Trophoblast cell (in vitro differentiated cells and primary cell): ENCODE data around the gene SRGAP3.
A peak's percentile ranks its signal among the peaks of the same experiment; 100 is the strongest.

ENCODE experiments used
- DNase-seq, 2 donors: peaks; one replicate each; pipeline ENCODE4 v3.0.0-alpha.2; 2016
- H2AFZ ChIP-seq: 2 replicates; pipeline ENCODE4 v1.6.1; 2013; ENCODE audit warnings: low read length, moderate library complexity, mild to moderate bottlenecking; ENCODE audit not compliant: insufficient read depth, poor library complexity
- H2AK5ac ChIP-seq: 2 replicates; pipeline ENCODE4 v1.6.1; 2013; ENCODE audit warnings: mild to moderate bottlenecking, low read length
- H2BK120ac ChIP-seq: 2 replicates; pipeline ENCODE4 v1.6.1; 2013; ENCODE audit warnings: low read length, mild to moderate bottlenecking, moderate library complexity; ENCODE audit not compliant: insufficient read depth, poor library complexity
- H2BK12ac ChIP-seq: 2 replicates; pipeline ENCODE4 v1.6.1; 2013; ENCODE audit warnings: mild to moderate bottlenecking, low read length, moderate library complexity
- H2BK5ac ChIP-seq: 2 replicates; pipeline ENCODE4 v1.6.1; 2013; ENCODE audit warnings: low read length, low read depth, moderate library complexity, mild to moderate bottlenecking; ENCODE audit not compliant: poor library complexity
- H3K14ac ChIP-seq: 2 replicates; pipeline ENCODE4 v1.6.1; 2013; ENCODE audit warnings: mild to moderate bottlenecking, low read length
- H3K18ac ChIP-seq: 2 replicates; pipeline ENCODE4 v1.6.1; 2013; ENCODE audit warnings: mild to moderate bottlenecking, low read length
- H3K23ac ChIP-seq: 2 replicates; pipeline ENCODE4 v1.6.1; 2013; ENCODE audit warnings: low read length
- H3K27ac ChIP-seq: 2 replicates; pipeline ENCODE4 v1.5.1; 2013; ENCODE audit warnings: low read depth, mild to moderate bottlenecking, inconsistent platforms, low read length, moderate library complexity
- H3K27me3 ChIP-seq: 2 replicates; pipeline ENCODE4 v1.6.1; 2013; ENCODE audit warnings: inconsistent platforms, mild to moderate bottlenecking, low read length, moderate library complexity; ENCODE audit not compliant: insufficient read depth
- H3K36me3 ChIP-seq, 2 experiments: 1 replicate in 1 of 2; 2 replicates in 1 of 2; pipeline ENCODE4 v1.6.1; 2013; ENCODE audit warnings: low read length in 2 of 2, mild to moderate bottlenecking in 2 of 2, moderate library complexity in 1 of 2; ENCODE audit not compliant: insufficient read depth in 2 of 2, control insufficient read depth in 1 of 2
- H3K4ac ChIP-seq: 2 replicates; pipeline ENCODE4 v1.6.1; 2013; ENCODE audit warnings: low read depth, mild to moderate bottlenecking, low read length, moderate library complexity
- H3K4me1 ChIP-seq, 2 experiments: 1 replicate in 1 of 2; 2 replicates in 1 of 2; pipeline ENCODE4 v1.6.1; 2013; ENCODE audit warnings: low read length in 2 of 2, mild to moderate bottlenecking in 2 of 2, moderate library complexity in 1 of 2; ENCODE audit not compliant: insufficient read depth in 2 of 2, control insufficient read depth in 1 of 2
- H3K4me2 ChIP-seq: 2 replicates; pipeline ENCODE4 v1.6.1; 2013; ENCODE audit warnings: inconsistent platforms, mild to moderate bottlenecking, low read length, moderate library complexity
- H3K4me3 ChIP-seq: 2 replicates; pipeline ENCODE4 v1.5.1; 2013; ENCODE audit warnings: mild to moderate bottlenecking, low read depth, low read length, inconsistent platforms
- H3K79me1 ChIP-seq: one replicate; pipeline ENCODE4 v1.6.1; 2013; ENCODE audit warnings: low read length
- H3K79me2 ChIP-seq: 2 replicates; pipeline ENCODE4 v1.6.1; 2013; ENCODE audit warnings: low read length, mild to moderate bottlenecking; ENCODE audit not compliant: control insufficient read depth, insufficient read depth, poor library complexity
- H3K9ac ChIP-seq: 2 replicates; pipeline ENCODE4 v1.6.1; 2013; ENCODE audit warnings: mild to moderate bottlenecking, low read length
- H3K9me3 ChIP-seq: 2 replicates; pipeline ENCODE4 v1.6.1; 2013; ENCODE audit warnings: low read depth, mild to moderate bottlenecking, control low read depth, inconsistent platforms, low read length; ENCODE audit not compliant: insufficient read depth
- H4K12ac ChIP-seq: 2 replicates; pipeline ENCODE4 v1.6.1; 2013; ENCODE audit warnings: low read depth, mild to moderate bottlenecking, low read length, moderate library complexity
- H4K8ac ChIP-seq: 2 replicates; pipeline ENCODE4 v1.6.1; 2013; ENCODE audit warnings: low read depth, mild to moderate bottlenecking, low read length, moderate library complexity
- H4K91ac ChIP-seq: one replicate; pipeline ENCODE4 v1.6.1; 2013; ENCODE audit warnings: low read depth, mild to moderate bottlenecking, low read length, moderate library complexity
- WGBS: extraction: QIAGEN DNeasy Blood & Tissue Kit; methylation state at CpG from one replicate; pipeline ENCODE4 v1.1.7; 2013; ENCODE audit warnings: missing lambda C conversion rate; ENCODE audit not compliant: insufficient read length, insufficient coverage; ENCODE audit errors: extremely low coverage; 5-methylcytosine and 5-hydroxymethylcytosine counted together

SRGAP3 gene

GRCh38 chr3:9255976-9256375 lies 6.5 kb upstream of the SRGAP3 start:
- Histone ChIP-seq H2BK12ac (no peak overlapping the region), H4K91ac (no peak overlapping the region), H2AK5ac (no peak overlapping the region), H3K36me3 (no peaks in the 10 kb centered on the region), H2BK120ac (no peak overlapping the region), H3K4me3 (no peak overlapping the region), H3K9ac (no peak overlapping the region), H4K8ac (no peak overlapping the region), H3K9me3 (no peaks in the 10 kb centered on the region), H3K14ac (no peak overlapping the region), H3K79me2 (no peaks in the 10 kb centered on the region), H3K18ac (no peak overlapping the region), H3K4ac (no peak overlapping the region), H2AFZ (no peak overlapping the region), H3K79me1 (peaks cover 1% of the 10 kb centered on the region), H3K27ac (no peak overlapping the region), H3K27me3 (no peaks in the 10 kb centered on the region), H3K4me2 (no peak overlapping the region), H3K23ac (no peak overlapping the region), H3K4me1 (no peaks in the 10 kb centered on the region), H2BK5ac (no peak overlapping the region), H4K12ac (no peak overlapping the region)
- no peak for DNase-seq
- WGBS: no CpG with 5 or more reads among the region's 4 CpGs

DNA sequence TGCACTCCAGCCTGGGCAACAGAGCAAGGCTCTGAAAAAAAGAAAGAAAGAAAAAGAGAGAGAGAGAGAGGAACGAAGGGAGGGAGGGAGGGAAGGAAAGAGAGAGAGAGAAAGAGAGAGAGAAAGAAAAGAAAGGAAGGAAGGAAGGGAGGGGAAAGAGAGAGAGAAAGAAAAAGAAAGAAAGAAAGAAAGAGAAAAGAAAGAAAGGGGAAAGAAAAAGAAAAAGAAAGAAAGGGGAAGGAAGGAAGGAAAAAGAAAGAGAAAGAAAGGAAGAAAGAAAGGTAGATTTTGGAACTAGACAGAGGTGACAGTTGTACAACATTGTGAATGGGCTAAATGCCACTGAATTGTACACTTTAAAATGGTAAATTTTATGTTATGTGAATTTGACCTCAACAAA lies 5.3 kb upstream of the SRGAP3 start:
- H3K18ac ChIP-seq: no peak overlapping the region

DNA sequence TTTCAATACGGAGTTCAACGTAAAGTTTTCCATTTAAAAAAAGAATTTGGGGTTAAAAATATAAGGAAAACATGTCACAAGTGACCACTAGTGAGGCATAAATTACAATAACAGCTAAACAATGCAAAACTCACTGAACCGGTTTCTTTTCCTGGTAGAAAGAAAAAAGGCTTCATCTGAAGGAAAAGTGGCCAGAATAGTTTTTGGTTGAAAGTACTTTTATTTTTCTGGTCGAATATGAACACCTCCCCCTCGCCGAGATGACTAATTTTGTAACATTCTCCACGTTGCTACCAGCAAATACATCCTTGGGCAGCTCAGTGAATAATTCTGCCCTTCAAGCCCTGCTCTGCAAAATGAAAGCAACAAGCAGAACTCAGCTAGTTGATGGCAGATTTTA lies 3.9 kb upstream of the SRGAP3 start:
- H3K4me1 ChIP-seq: peaks cover 2 to 5% of the 10 kb centered on the region in 2 experiments
- H3K27me3 ChIP-seq: no peaks in the 10 kb centered on the region
- no peak overlapping the region for H3K4me2 ChIP-seq
- H3K79me1 ChIP-seq: peaks cover 1% of the 10 kb centered on the region
- peak; percentile 82 to 95 for DNase-seq
- no peak overlapping the region for H2AK5ac ChIP-seq
- H3K9me3 ChIP-seq: no peaks in the 10 kb centered on the region
- H3K23ac ChIP-seq: no peak overlapping the region
- H3K4ac ChIP-seq: no peak overlapping the region
- no peak overlapping the region for H2BK120ac ChIP-seq
- H3K9ac ChIP-seq: no peak overlapping the region
- WGBS: no CpG with 5 or more reads among the region's 7 CpGs
- no peak overlapping the region for H3K18ac ChIP-seq
- H2BK5ac ChIP-seq: no peak overlapping the region
- no peaks in the 10 kb centered on the region for H3K79me2 ChIP-seq
- no peak overlapping the region for H2BK12ac ChIP-seq
- no peaks in the 10 kb centered on the region for H3K36me3 ChIP-seq
- no peak overlapping the region for H3K27ac ChIP-seq
- no peak overlapping the region for H4K91ac ChIP-seq
- no peak overlapping the region for H2AFZ ChIP-seq
- no peak overlapping the region for H4K8ac ChIP-seq
- H3K4me3 ChIP-seq: no peak overlapping the region
- H4K12ac ChIP-seq: no peak overlapping the region
- H3K14ac ChIP-seq: no peak overlapping the region

More for the DNA sequence above, 5.3 kb upstream of the SRGAP3 start:
- Histone ChIP-seq H3K36me3 (no peaks in the 10 kb centered on the region), H3K27me3 (no peaks in the 10 kb centered on the region), H3K14ac (no peak overlapping the region), H2AK5ac (no peak overlapping the region), H3K27ac (no peak overlapping the region), H3K4me3 (no peak overlapping the region), H2AFZ (no peak overlapping the region), H2BK5ac (no peak overlapping the region), H3K4me2 (no peak overlapping the region), H4K91ac (no peak overlapping the region), H3K23ac (no peak overlapping the region), H3K9me3 (no peaks in the 10 kb centered on the region), H3K79me1 (peaks cover 1% of the 10 kb centered on the region), H3K79me2 (no peaks in the 10 kb centered on the region), H3K4ac (no peak overlapping the region), H3K9ac (no peak overlapping the region), H2BK12ac (no peak overlapping the region), H4K8ac (no peak overlapping the region), H3K4me1 (peaks cover 2% of the 10 kb centered on the region in 2 experiments), H4K12ac (no peak overlapping the region), H2BK120ac (no peak overlapping the region)
- no peak for DNase-seq
- WGBS: no CpG with 5 or more reads among the region's 1 CpG

DNA sequence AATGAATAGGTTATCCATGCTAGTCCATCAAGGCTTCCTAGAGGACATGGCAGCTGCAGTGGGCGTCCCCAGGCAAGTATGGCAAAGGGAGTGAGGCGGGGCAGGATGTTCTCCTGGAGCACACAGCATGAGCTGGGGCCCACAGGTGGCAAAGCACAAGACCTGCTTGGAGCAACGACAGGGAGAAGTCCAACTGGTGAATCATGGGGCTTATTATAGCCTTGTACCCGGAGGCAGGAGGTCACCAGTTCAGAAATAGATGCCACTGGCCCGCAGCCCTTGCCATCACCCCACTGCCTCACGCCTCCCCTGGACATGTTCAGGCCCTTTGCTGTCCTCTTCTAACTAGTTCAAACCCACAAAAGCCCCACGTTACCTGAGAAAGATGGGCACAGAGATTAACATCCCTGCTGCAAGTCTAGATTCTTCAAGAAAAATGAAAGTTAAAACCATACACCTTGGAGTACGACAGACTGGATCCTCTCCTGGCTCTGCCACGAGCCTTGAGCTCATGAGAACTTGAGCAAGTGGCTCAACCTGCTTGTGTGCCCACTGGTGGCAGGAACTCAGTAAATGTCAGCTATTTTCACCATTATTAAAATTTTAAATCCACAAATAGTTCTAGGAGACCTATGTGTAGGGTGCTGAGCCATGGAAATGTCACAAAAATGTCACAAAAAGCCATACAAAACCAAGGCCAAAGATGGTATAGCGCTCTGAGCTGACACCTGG lies 1.8 kb upstream of the SRGAP3 start:
- no peak overlapping the region for H3K27ac ChIP-seq

More for the DNA sequence above, 1.8 kb upstream of the SRGAP3 start:
- Histone ChIP-seq H3K9ac (no peak overlapping the region), H2BK5ac (no peak overlapping the region), H3K4ac (no peak overlapping the region), H3K9me3 (no peaks in the 10 kb centered on the region), H2BK12ac (no peak overlapping the region), H3K18ac (no peak overlapping the region), H4K8ac (no peak overlapping the region), H3K36me3 (no peaks in the 10 kb centered on the region), H3K23ac (no peak overlapping the region), H2AK5ac (no peak overlapping the region), H3K4me1 (peaks cover 6 to 8% of the 10 kb centered on the region in 2 experiments), H3K79me2 (no peaks in the 10 kb centered on the region), H3K14ac (no peak overlapping the region), H3K4me3 (no peak overlapping the region), H2AFZ (no peak overlapping the region), H4K91ac (no peak overlapping the region), H3K79me1 (peaks cover 1% of the 10 kb centered on the region), H3K4me2 (no peak overlapping the region), H3K27me3 (no peaks in the 10 kb centered on the region), H4K12ac (no peak overlapping the region), H2BK120ac (no peak overlapping the region)
- no CpG with 5 or more reads among the region's 10 CpGs for WGBS
- peak in 1 of 2 donors; percentile 30 for DNase-seq
